ENCODE results near the gene SMIM12.
A peak's percentile ranks its signal among the peaks of the same experiment; 100 is the strongest.

The SMIM12 gene, protein sequence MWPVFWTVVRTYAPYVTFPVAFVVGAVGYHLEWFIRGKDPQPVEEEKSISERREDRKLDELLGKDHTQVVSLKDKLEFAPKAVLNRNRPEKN

DNA sequence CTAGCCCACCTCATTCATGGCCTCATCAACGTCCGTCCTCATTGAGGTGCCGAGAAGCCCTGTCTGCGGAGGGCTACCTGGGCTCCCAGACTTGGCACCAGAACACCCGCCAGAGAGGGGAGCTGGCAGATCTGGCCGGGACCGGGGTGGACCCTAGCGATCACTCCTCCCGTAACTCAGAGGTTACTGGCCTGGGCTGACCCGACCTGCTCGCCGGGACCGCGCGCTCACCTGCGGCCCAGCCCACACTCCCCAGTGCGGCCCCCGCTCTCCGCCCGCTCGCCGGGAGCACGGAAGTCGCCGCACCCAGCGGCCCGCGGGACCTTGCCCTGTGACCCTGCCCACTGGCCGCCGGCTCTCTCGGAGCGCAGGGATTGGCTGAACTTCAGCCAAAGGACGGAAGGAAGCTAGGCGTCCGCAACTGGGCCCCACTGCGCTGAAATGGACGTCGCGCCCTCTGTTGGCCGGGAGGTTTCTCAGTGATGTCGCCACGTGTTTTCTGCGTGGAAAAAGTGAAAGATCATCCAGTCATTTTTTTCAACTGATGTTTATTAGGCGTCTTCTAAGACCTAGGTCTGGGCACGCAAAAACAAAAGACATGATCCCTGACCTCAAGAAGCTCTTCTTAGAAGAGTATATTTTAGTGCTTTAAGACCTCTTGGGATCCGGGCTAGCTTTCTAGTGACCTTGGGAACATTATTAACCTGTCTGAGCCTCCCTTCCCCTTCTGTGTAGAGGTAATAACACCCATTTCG lies at the start of gene SMIM12:
SMIM12 (minus strand) TSS at position 304 of the 755 bp plus-strand sequence. CDS start 3,772 bp downstream, outside the sequence.
- peak; percentile 92 for DNase-seq
- Histone ChIP-seq H3K79me2 (ENCODE audit: insufficient read depth, low read length) (peaks cover 42% of the 10 kb centered on the region), H4K20me1 (ENCODE audit: insufficient read depth, low read length) (peaks cover 12% of the 10 kb centered on the region; the same call in 1 of the 2 replicates), H3K9ac (ENCODE audit: low read depth, low read length) (peak within 1 kb of the TSS; percentile 86), H2AFZ (ENCODE audit: low read depth, low read length) (peak within 1 kb of the TSS; percentile 91), H3K4me2 (ENCODE audit: insufficient read depth, low read length) (peak within 1 kb of the TSS; percentile 90), H3K4me3 (ENCODE audit: low read depth in 1 of 2, low read length in 2 of 2) (peak within 1 kb of the TSS; percentile 79 to 93), H3K27ac (ENCODE audit: low read length) (peak within 1 kb of the TSS; percentile 78), H3K9me3 (ENCODE audit: insufficient read depth, low read length, severe bottlenecking) (no peaks in the 10 kb centered on the region), H3K27me3 (ENCODE audit: insufficient read depth, low read length, poor library complexity) (no peaks in the 10 kb centered on the region), H3K4me1 (ENCODE audit: insufficient read depth, low read length) (peaks cover 26% of the 10 kb centered on the region), H3K36me3 (ENCODE audit: insufficient read depth, low read length) (peaks cover 23% of the 10 kb centered on the region)
- ATAC-seq (ENCODE audit: insufficient read depth, low read depth): peak; percentile 99
- TF ChIP-seq EZH2 (IDR thresholded peaks at IDR 0.05; ENCODE audit: borderline replicate concordance, low read depth, low read length, severe bottlenecking): no peak
- TF ChIP-seq, protein P1, sequence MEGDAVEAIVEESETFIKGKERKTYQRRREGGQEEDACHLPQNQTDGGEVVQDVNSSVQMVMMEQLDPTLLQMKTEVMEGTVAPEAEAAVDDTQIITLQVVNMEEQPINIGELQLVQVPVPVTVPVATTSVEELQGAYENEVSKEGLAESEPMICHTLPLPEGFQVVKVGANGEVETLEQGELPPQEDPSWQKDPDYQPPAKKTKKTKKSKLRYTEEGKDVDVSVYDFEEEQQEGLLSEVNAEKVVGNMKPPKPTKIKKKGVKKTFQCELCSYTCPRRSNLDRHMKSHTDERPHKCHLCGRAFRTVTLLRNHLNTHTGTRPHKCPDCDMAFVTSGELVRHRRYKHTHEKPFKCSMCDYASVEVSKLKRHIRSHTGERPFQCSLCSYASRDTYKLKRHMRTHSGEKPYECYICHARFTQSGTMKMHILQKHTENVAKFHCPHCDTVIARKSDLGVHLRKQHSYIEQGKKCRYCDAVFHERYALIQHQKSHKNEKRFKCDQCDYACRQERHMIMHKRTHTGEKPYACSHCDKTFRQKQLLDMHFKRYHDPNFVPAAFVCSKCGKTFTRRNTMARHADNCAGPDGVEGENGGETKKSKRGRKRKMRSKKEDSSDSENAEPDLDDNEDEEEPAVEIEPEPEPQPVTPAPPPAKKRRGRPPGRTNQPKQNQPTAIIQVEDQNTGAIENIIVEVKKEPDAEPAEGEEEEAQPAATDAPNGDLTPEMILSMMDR (IDR thresholded peaks at IDR 0.05; ENCODE audit: borderline replicate concordance, extremely low read depth, low read length, poor library complexity, severe bottlenecking): peak; percentile 91

DNA sequence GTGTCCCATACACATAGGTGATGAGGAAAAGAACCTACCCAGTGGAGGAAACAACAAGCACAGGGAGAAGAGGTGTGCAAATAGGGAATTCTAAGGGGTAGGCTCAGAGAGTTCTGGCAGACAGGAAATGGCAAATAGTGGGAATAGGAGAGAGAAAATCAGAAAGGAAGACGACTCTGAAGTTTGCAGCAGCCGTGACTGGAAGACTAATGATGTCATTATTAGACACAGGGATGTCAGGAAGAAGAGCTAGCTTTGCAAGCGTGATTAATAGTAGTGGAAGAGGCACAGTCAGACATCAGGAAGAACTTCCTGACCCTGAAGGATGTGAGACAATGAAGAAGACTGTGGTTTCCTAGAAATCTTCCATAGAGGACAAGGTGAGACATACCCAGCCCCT lies 48.8 kb upstream of the SMIM12 start:
- Histone ChIP-seq H4K20me1 (ENCODE audit: insufficient read depth, low read length) (peaks cover 3% of the 10 kb centered on the region; the same call in 1 of the 2 replicates), H2AFZ (ENCODE audit: low read depth, low read length) (no peak overlapping the region), H3K4me2 (ENCODE audit: insufficient read depth, low read length) (no peak overlapping the region), H3K4me3 (ENCODE audit: low read depth in 1 of 2, low read length in 2 of 2) (no peak overlapping the region), H3K27me3 (ENCODE audit: insufficient read depth, low read length, poor library complexity) (no peaks in the 10 kb centered on the region), H3K79me2 (ENCODE audit: insufficient read depth, low read length) (no peaks in the 10 kb centered on the region), H3K9me3 (ENCODE audit: insufficient read depth, low read length, severe bottlenecking) (no peaks in the 10 kb centered on the region), H3K27ac (ENCODE audit: low read length) (no peak overlapping the region), H3K9ac (ENCODE audit: low read depth, low read length) (no peak overlapping the region), H3K4me1 (ENCODE audit: insufficient read depth, low read length) (no peaks in the 10 kb centered on the region), H3K36me3 (ENCODE audit: insufficient read depth, low read length) (no peaks in the 10 kb centered on the region)
- ATAC-seq (ENCODE audit: insufficient read depth, low read depth) (no peak), DNase-seq (no peak)
- TF ChIP-seq, protein P1 (IDR thresholded peaks at IDR 0.05; ENCODE audit: borderline replicate concordance, extremely low read depth, low read length, poor library complexity, severe bottlenecking): no peak
- TF ChIP-seq EZH2 (IDR thresholded peaks at IDR 0.05; ENCODE audit: borderline replicate concordance, low read depth, low read length, severe bottlenecking): no peak

DNA sequence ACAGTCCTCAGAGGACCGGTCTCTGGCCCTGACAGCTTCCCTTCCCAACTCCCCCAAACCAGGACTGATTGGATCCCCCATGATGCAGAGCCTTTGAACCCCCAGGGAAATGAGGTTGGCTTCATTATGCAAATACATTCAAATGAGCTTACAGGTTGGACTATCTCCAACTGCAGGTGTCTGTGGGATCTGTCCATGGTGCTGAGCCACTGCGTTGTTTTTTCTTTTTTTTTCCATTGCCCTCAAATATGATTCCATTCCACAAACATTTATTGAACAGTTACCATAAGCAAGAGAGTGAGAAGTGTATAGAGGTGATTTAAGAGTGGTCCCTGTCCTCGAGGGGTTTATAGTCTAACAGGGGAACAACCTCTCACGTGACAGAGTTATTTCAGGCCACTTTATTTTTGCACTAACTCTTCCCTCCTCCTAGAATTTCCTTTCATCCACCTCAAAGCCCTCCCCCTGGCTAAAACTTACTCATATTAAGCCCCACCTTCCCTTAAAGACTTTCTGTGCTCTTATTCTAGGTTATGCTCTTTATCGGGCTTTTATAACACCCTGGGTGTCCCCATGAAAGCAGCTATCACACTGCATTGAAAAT lies 48.0 kb upstream of the SMIM12 start:
- Histone ChIP-seq H3K4me2 (ENCODE audit: insufficient read depth, low read length) (no peak overlapping the region), H3K4me3 (ENCODE audit: low read depth in 1 of 2, low read length in 2 of 2) (no peak overlapping the region), H2AFZ (ENCODE audit: low read depth, low read length) (no peak overlapping the region), H3K27ac (ENCODE audit: low read length) (no peak overlapping the region), H4K20me1 (ENCODE audit: insufficient read depth, low read length) (peaks cover 3% of the 10 kb centered on the region; the same call in 1 of the 2 replicates), H3K36me3 (ENCODE audit: insufficient read depth, low read length) (no peaks in the 10 kb centered on the region), H3K27me3 (ENCODE audit: insufficient read depth, low read length, poor library complexity) (peaks cover 2% of the 10 kb centered on the region), H3K9me3 (ENCODE audit: insufficient read depth, low read length, severe bottlenecking) (no peaks in the 10 kb centered on the region), H3K79me2 (ENCODE audit: insufficient read depth, low read length) (no peaks in the 10 kb centered on the region), H3K4me1 (ENCODE audit: insufficient read depth, low read length) (no peaks in the 10 kb centered on the region), H3K9ac (ENCODE audit: low read depth, low read length) (no peak overlapping the region)
- DNase-seq (peak; percentile 16), ATAC-seq (ENCODE audit: insufficient read depth, low read depth) (no peak)
- TF ChIP-seq EZH2 (IDR thresholded peaks at IDR 0.05; ENCODE audit: borderline replicate concordance, low read depth, low read length, severe bottlenecking): no peak
- TF ChIP-seq, protein P1 (IDR thresholded peaks at IDR 0.05; ENCODE audit: borderline replicate concordance, extremely low read depth, low read length, poor library complexity, severe bottlenecking): no peak

Measured in DND-41 (cell line).